GM18511 (cell line): ENCODE data around the gene ZMYM4.
"Not testable (repeated sequence)": the region's sequence is repeated elsewhere in the genome, so short reads cannot be mapped to it uniquely, and the experiment has no call there.

ENCODE experiments used
- ATAC-seq: cut with Tn5 transposase; IDR thresholded peaks from one replicate; pipeline ENCODE4 v1.9.1; 2021; ENCODE audit warnings: mild to moderate bottlenecking, moderate library complexity; ENCODE audit not compliant: unreplicated experiment

The ZMYM4 gene

DNA sequence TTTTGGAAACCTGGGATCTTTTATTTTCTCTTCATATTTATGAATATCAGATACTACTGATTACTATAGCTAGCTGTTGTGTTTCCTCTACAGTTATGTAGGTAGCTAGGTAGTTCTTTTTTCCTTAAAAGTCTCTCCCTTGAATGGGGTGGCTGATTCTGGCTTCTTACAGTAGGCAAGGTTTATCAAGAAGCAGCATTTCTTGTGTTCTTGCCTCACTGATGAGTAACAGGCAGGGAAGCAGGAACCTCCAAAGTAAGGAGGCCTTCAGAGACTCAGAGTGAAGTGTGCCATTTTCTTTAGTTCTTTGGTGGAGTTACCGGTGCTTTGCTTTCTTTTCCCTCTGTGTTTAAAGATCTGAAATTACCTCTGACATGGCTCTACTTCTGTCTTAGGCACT is 56.0 kb downstream of the ZMYM4 start:
- no peak for ATAC-seq

DNA sequence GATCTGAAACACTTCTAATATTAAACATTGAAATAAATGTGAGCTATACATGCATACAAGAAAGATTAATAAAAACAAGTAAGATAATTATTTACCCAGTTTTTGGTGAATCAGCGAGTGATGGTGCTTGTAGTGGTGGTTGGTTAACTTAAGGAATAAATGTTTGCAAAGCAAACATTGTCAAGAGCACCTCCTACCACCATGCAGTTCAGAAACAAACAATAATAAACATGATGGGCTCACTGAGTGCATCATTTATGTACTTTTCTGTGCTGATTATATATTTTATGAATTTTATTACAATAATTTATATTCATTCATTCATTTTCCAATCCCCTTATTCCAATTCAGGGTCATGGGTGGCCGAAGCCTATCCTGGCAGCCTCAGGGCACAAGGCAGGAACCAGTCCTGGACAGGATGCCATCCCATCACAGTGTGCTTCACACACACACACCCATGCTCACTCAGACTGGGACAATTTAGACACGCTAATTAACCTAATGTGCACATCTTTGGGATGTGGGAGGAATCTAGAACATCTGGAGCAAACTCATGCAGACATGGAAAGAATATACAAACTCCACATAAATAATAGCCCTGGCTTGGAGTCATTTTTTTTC is 57.8 kb downstream of the ZMYM4 start:
- ATAC-seq = no peak

GRCh38 chr1:35331618-35332017 is 63.1 kb downstream of the ZMYM4 start:
- ATAC-seq = not testable (repeated sequence)

DNA sequence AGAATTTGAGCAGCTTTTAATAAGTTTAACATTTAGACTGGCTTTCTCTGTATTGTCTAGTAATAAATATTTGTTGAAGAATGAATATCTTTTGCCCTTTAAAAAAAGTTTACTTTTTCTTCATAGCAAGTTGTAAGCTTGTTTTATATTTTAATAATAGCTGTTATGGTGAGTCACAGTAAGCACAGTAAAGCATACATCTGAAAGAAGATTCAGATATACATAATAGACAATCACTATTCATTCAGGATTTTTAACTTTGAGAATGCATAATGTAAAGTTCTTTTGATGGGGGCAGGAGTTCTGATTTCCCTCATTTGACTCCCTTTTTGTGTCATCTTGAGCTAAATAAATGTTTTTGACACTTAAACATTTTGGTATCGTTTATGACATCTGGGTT is 66.0 kb downstream of the ZMYM4 start:
- no peak for ATAC-seq

DNA sequence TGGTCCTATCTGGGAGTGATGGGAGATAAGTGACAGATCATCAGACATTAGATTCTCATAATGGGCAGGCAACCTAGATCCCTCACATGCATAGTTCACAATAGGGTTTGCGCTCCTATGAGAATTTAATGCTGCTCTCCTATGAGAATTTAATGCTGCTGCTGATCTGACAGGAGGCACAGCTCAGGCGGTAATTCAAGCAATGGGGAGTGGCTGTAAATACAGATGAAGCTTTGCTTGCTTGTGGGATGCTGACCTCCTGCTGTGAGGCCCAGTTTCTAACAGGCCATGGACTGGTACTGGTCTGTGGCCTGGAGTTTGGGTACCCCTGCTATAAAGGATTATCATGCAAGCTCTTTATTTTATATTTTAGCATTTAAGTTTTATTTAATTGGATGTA is 72.0 kb downstream of the ZMYM4 start:
- ATAC-seq = no peak

- ATAC-seq = no peak
Observed at GRCh38 chr1:35345439-35345981, 77.0 kb downstream of the ZMYM4 start.

- no peak for ATAC-seq
Observed at GRCh38 chr1:35350872-35351271, 82.4 kb downstream of the ZMYM4 start.

DNA sequence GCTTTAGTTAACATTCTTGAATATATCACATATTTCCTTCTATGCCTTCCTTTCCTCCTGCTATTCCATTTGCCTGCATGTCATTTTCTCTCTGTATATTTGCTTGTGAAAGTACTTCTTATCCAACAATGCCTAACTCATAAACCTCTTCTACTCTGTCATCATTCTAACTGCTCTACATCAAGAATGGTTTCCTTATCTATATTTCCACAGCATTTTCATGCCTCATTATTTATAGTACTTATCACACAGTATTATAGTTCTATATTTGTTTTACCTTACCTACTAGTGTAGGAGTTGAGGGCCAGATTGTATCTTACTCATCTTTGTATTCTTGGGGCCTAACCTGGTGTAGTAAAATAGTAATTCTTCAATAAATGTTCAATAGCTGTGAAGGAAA is 91.5 kb downstream of the ZMYM4 start:
- no peak for ATAC-seq

- no peak for ATAC-seq
Observed at GRCh38 chr1:35361638-35362037, 93.1 kb downstream of the ZMYM4 start.

GRCh38 chr1:35364741-35365140 is 96.2 kb downstream of the ZMYM4 start:
- no peak for ATAC-seq

DNA sequence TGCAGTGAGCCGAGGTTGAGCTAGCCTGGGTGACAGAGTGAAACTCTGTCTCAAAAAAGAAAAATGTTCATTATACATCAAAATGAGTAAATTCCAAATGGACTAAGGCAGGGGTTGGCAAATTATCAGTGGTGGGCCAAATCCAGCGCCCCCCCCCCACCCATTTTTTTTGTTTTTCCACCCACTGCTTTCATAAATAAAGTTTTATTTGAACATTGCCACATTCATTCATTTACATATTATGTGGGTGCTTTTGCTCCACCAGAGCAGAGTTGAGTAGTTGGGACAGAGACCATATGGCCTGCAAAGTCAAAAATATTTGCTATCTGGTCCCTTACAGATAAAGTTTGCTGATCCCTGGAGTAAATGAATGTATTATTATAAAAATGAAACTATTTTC is 99.4 kb downstream of the ZMYM4 start:
- no peak for ATAC-seq

- no peak for ATAC-seq
Observed at GRCh38 chr1:35369922-35370671, 101.6 kb downstream of the ZMYM4 start.

DNA sequence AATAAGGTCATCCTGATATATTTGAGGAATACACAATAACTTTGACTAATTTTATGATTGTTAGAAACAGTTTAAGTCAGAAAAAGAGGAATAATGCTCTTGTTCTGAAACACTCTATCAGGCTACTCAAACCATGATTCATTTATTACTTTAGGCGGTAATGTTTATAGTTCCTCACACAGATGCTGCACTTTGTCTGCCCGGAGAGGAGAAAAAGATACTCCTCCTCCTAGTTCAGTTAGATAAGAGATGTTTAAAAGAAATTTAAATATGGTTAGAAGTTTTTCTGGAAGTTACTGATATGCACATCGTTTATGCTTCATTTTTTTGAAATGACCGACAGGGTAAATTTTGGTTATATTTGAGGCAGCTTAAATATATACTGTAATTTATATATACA is 103.0 kb downstream of the ZMYM4 start:
- ATAC-seq = no peak

DNA sequence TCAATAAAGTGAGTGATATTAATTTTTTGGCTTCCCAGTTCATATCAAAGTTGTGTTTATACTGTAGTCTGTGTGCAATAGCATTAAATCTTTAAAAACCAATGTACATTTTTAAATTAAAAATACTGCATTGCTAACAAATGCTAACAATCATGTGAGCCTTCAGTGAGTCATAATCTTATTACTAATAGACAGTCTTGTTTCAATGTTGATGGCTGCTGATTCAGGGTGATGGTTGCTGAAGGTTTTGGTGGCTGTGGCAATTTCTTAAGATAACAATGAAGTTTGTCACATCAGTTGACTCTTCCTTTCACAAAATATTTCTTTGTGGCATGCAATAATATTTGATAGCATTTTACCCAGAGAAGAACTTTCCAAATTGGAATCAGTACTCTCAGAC is 109.0 kb downstream of the ZMYM4 start:
- no peak for ATAC-seq

- ATAC-seq = no peak
Observed at GRCh38 chr1:35379317-35380000, 111.0 kb downstream of the ZMYM4 start.

DNA sequence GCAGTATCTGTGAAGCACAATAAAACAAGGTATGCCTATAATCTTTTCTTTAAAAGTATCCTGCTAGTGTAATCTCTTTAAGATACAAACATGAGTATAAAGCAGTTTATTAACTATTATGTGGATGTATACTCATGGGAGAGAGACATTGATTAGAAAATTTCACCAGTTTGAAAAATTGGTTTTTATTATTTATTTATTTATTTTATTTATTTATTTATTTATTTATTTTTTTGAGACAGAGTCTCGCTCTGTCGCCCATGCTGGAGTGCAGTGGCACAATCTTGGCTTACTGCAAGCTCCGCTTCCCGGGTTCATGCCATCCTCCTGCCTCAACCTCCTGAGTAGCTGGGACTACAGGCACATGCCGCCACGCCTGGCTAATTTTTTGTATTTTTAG is 111.6 kb downstream of the ZMYM4 start:
- ATAC-seq = not testable (repeated sequence)

GRCh38 chr1:35382107-35382506 is 113.6 kb downstream of the ZMYM4 start:
- no peak for ATAC-seq

DNA sequence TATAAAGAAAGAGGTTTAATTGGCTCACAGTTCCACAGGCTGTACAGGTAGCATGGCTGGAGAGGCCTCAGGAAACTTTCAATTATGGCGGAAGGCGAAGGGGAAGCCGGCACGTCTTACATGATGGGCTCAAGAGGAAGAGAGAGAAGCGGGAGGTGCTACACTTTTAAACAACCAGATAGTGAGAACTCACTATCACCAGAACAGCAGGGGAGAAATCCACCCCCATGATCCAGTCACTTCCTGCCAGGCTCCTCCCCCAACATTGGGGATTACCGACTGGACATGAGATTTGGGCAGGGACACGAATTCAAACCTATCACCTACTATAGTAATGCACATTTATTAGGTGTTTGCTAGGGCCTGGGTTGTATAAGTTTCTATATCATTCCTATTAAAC is 117.8 kb downstream of the ZMYM4 start:
- no peak for ATAC-seq

- ATAC-seq = no peak
Observed at GRCh38 chr1:35386959-35387358, 118.5 kb downstream of the ZMYM4 start.

GRCh38 chr1:35390600-35391494 is 122.3 kb downstream of the ZMYM4 start:
- ATAC-seq = no peak

- ATAC-seq = no peak
Observed at GRCh38 chr1:35394386-35394785, 125.9 kb downstream of the ZMYM4 start.
